Stimulated activated naive CD4-positive, alpha-beta T cell (primary cell): Measurements from ENCODE around the gene NQO1.
"Not testable (repeated sequence)": the region's sequence is repeated elsewhere in the genome, so short reads cannot be mapped to it uniquely, and the experiment has no call there.

Experiments
- DNase-seq, 6 experiments: peaks; one replicate each; lab custom pipeline; 2025; lab: John Stamatoyannopoulos, UW

The NQO1 gene

GRCh38 chr16:69741951-69742904, 15.9 kb upstream of the NQO1 start:
- DNase-seq = no peak

GRCh38 chr16:69741519-69741918, 15.2 kb upstream of the NQO1 start:
- DNase-seq = no peak

GRCh38 chr16:69732101-69732500, 5.7 kb upstream of the NQO1 start:
- no peak for DNase-seq

- not testable (repeated sequence) for DNase-seq
Measured at GRCh38 chr16:69731280-69731679, 4.9 kb upstream of the NQO1 start.

- not testable (repeated sequence) for DNase-seq
Measured at GRCh38 chr16:69729030-69729429, 2.7 kb upstream of the NQO1 start.

- DNase-seq = no peak
Measured at GRCh38 chr16:69727916-69728270, 1.5 kb upstream of the NQO1 start.

- DNase-seq = no peak
Measured at GRCh38 chr16:69725480-69726312, 664 bp downstream of the NQO1 start.

- no peak for DNase-seq
Measured at GRCh38 chr16:69724981-69725479, 1.3 kb downstream of the NQO1 start.

GRCh38 chr16:69724414-69724873, 1.9 kb downstream of the NQO1 start:
- DNase-seq = no peak

- DNase-seq = no peak
Measured at GRCh38 chr16:69721441-69721957, 4.9 kb downstream of the NQO1 start.

- DNase-seq = no peak
Measured at GRCh38 chr16:69720822-69721430, 5.4 kb downstream of the NQO1 start.

- no peak for DNase-seq
Measured at GRCh38 chr16:69718111-69718764, 8.1 kb downstream of the NQO1 start.

GRCh38 chr16:69717066-69717465, 9.3 kb downstream of the NQO1 start:
- DNase-seq = no peak

- DNase-seq = no peak
Measured at GRCh38 chr16:69712914-69713581, 13.3 kb downstream of the NQO1 start.

- DNase-seq = no peak
Measured at GRCh38 chr16:69712277-69712676, 14.1 kb downstream of the NQO1 start.

- no peak for DNase-seq
Measured at GRCh38 chr16:69711115-69711740, 15.1 kb downstream of the NQO1 start.

GRCh38 chr16:69709456-69710084, 16.8 kb downstream of the NQO1 start:
- peak in 4 of 6 experiments; percentile 6 to 62 (median 35) for DNase-seq

- DNase-seq = no peak
Measured at GRCh38 chr16:69707920-69708683, 18.3 kb downstream of the NQO1 start.

- DNase-seq = no peak
Measured at GRCh38 chr16:69706975-69707340, 19.4 kb downstream of the NQO1 start.
